ENCODE data around the gene TADA1.
A peak's percentile ranks its signal among the peaks of the same experiment; 100 is the strongest.
"Not testable (repeated sequence)": the region's sequence is repeated elsewhere in the genome, so short reads cannot be mapped to it uniquely, and the experiment has no call there.

The TADA1 gene

GRCh38 chr1:166836733-166837132 lies 39.3 kb downstream of the TADA1 start:
- TF ChIP-seq, protein P1, sequence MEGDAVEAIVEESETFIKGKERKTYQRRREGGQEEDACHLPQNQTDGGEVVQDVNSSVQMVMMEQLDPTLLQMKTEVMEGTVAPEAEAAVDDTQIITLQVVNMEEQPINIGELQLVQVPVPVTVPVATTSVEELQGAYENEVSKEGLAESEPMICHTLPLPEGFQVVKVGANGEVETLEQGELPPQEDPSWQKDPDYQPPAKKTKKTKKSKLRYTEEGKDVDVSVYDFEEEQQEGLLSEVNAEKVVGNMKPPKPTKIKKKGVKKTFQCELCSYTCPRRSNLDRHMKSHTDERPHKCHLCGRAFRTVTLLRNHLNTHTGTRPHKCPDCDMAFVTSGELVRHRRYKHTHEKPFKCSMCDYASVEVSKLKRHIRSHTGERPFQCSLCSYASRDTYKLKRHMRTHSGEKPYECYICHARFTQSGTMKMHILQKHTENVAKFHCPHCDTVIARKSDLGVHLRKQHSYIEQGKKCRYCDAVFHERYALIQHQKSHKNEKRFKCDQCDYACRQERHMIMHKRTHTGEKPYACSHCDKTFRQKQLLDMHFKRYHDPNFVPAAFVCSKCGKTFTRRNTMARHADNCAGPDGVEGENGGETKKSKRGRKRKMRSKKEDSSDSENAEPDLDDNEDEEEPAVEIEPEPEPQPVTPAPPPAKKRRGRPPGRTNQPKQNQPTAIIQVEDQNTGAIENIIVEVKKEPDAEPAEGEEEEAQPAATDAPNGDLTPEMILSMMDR (IDR thresholded peaks at IDR 0.05; ENCODE audit: borderline replicate concordance, insufficient read depth, low read depth, low read length), result no peak
- H3K4me3 ChIP-seq (ENCODE audit: low read depth, low read length), result no peak overlapping the region

DNA sequence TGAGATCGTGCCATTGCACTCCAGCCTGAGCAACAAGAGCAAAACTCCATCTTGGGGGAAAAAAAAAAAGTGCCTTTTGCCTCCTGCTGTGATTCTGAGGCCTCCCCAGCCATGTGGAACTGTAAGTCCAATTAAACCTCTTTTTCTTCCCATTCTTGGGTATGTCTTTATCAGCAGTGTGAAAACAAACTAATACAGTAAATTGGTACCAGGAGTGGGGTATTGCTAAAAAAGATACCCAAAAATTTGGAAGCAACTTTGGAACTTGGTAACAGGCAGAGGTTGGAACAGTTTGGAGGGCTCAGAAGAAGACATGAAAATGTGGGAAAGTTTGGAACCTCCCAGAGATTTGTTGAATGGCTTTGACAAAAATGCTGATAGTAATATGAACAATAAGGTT lies 46.3 kb downstream of the TADA1 start:
- H3K4me3 ChIP-seq (ENCODE audit: low read depth, low read length), result not testable (repeated sequence)

GRCh38 chr1:166827426-166827825 lies 48.6 kb downstream of the TADA1 start:
- no peak overlapping the region for H3K4me3 ChIP-seq (ENCODE audit: low read depth, low read length)
- TF ChIP-seq, protein P1 (IDR thresholded peaks at IDR 0.05; ENCODE audit: borderline replicate concordance, insufficient read depth, low read depth, low read length), result no peak

GRCh38 chr1:166822385-166822784 lies 53.7 kb downstream of the TADA1 start:
- no peak overlapping the region for H3K4me3 ChIP-seq (ENCODE audit: low read depth, low read length)
- TF ChIP-seq, protein P1 (IDR thresholded peaks at IDR 0.05; ENCODE audit: borderline replicate concordance, insufficient read depth, low read depth, low read length), result peak; percentile 35; the same call in 1 of the 2 replicates

DNA sequence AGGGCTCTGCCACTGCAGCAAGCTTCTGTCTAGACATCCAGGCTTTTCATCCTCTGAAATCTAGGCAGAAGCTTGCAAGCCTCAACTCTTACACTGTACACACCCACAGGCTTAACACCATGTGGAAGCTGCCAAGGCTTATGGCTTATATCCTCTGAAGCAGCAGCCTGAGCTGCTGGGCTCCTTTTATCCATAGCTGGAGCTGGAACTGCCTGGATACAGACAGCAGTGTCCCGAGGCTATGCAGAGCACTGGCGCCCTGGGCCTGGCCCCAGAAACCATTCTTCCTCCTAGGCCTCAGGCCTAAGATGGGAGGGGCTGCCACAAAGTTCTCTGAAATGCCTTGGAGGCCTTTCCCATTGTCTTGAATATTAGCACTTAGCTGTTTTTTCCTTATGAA lies 56.1 kb downstream of the TADA1 start:
- no peak overlapping the region for H3K4me3 ChIP-seq (ENCODE audit: low read depth, low read length)
- TF ChIP-seq, protein P1 (IDR thresholded peaks at IDR 0.05; ENCODE audit: borderline replicate concordance, insufficient read depth, low read depth, low read length), result no peak

- TF ChIP-seq, protein P1 (IDR thresholded peaks at IDR 0.05; ENCODE audit: borderline replicate concordance, insufficient read depth, low read depth, low read length), result no peak
These were observed 61.5 kb downstream of the TADA1 start for GRCh38 chr1:166814611-166815010.

DNA sequence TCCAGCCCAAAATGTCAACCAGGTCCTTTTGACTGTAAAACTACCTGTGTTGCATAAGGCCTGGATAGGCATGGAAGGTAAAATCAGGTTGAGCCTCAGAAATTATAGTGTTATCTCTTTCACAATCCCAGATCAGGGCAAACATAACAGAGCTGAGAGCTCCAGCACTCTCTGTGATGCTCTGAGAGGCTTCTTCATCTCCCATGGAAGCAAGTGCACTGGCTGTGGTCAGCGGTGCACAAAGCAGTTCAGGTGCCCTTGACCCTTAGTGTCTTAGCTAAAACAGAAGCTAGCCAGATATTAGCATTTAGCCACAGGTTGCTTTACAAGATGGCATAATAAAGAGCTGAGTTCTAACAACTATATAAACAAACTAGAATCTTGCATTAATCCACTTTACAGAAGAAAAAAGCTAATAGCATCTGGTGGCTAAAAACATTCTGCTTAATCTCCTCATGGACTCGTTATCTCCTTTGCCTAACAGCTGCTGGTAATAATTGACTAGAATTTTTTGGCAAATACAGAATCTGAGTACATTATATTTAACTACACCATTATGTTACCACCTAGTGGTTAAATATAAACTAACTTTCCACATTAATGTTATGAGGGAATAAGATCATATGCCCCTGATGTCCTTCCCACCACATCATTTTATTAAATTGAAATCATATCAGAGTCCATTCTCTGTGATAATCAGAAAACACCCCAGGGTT lies 62.4 kb downstream of the TADA1 start:
- H3K4me3 ChIP-seq (ENCODE audit: low read depth, low read length), result no peak overlapping the region
- TF ChIP-seq, protein P1 (IDR thresholded peaks at IDR 0.05; ENCODE audit: borderline replicate concordance, insufficient read depth, low read depth, low read length), result no peak

More at GRCh38 chr1:166814611-166815010, 61.5 kb downstream of the TADA1 start:
- H3K4me3 ChIP-seq (ENCODE audit: low read depth, low read length), result no peak overlapping the region

All from GM12875 (cell line).